CD4-positive, CD25-positive, alpha-beta regulatory T cell (primary cell): ENCODE results near the gene RAD51B. TPM values are rescaled to one million over a fixed set of nuclear protein-coding genes. Genes with fewer than 3 reads are reported as not detected.

Experiments
- ATAC-seq, 2 donors: fragments of 150-1000 bp; cut with Tn5 transposase; one replicate each; pipeline ENCODE4 v1.10.0; 2021; ENCODE audit warnings: low read depth in 2 of 2, moderate number of reproducible peaks in 2 of 2, moderate library complexity in 1 of 2
- DNase-seq, 3 donors: peaks; one replicate each; pipeline versions ENCODE4 v3.0.0 to v3.0.0-alpha.2; 2012 to 2022; ENCODE audit warnings: mixed read lengths in 1 of 3
- H3K27ac ChIP-seq: one replicate; pipeline ENCODE4 v1.7.0; 2013; ENCODE audit warnings: mild to moderate bottlenecking, low read length; ENCODE audit not compliant: insufficient read depth, poor library complexity, severe bottlenecking
- H3K27me3 ChIP-seq: one replicate; pipeline ENCODE4 v1.7.0; 2013; ENCODE audit warnings: low read length; ENCODE audit not compliant: control insufficient read depth, insufficient read depth
- H3K36me3 ChIP-seq: one replicate; pipeline ENCODE4 v1.7.0; 2013; ENCODE audit warnings: mild to moderate bottlenecking, low read length, moderate library complexity; ENCODE audit not compliant: control insufficient read depth, insufficient read depth
- H3K4me1 ChIP-seq: 2 replicates; pipeline ENCODE4 v1.7.0; 2013; ENCODE audit warnings: mild to moderate bottlenecking, low read length; ENCODE audit not compliant: insufficient read depth, control insufficient read depth, poor library complexity, severe bottlenecking
- H3K4me3 ChIP-seq: one replicate; pipeline ENCODE4 v1.7.0; 2013; ENCODE audit warnings: low read depth, mild to moderate bottlenecking, low read length, moderate library complexity
- H3K9me3 ChIP-seq, 2 experiments: 1 replicate in 1 of 2; 2 replicates in 1 of 2; pipeline ENCODE4 v1.7.0; 2013; ENCODE audit warnings: low read length in 2 of 2, mild to moderate bottlenecking in 1 of 2, moderate library complexity in 1 of 2; ENCODE audit not compliant: control insufficient read depth in 2 of 2
- H3K27ac Mint-ChIP-seq, 3 donors: one replicate each; pipeline ENCODE4 v1.8.0; 2020 to 2022; ENCODE audit warnings: mild to moderate bottlenecking in 3 of 3, mixed read lengths in 3 of 3, moderate library complexity in 2 of 3
- H3K27me3 Mint-ChIP-seq: one replicate; pipeline ENCODE4 v1.8.0; 2022; ENCODE audit warnings: mild to moderate bottlenecking, mixed read lengths
- H3K36me3 Mint-ChIP-seq: one replicate; pipeline ENCODE4 v1.8.0; 2020; ENCODE audit warnings: mixed read lengths
- H3K4me1 Mint-ChIP-seq, 4 donors: one replicate each; pipeline ENCODE4 v1.8.0; 2020 to 2022; ENCODE audit warnings: mixed read lengths in 4 of 4, mild to moderate bottlenecking in 1 of 4
- H3K4me3 Mint-ChIP-seq, 4 donors: one replicate each; pipeline ENCODE4 v1.8.0; 2020 to 2022; ENCODE audit warnings: mild to moderate bottlenecking in 4 of 4, mixed read lengths in 4 of 4, moderate library complexity in 3 of 4
- H3K9me3 Mint-ChIP-seq, 7 donors: one replicate each; pipeline ENCODE4 v1.8.0; 2020 to 2022; ENCODE audit warnings: mixed read lengths in 7 of 7, mild to moderate bottlenecking in 3 of 7, moderate library complexity in 2 of 7
- polyA plus RNA-seq, 4 donors: library from polyadenylated mRNA; unstranded; fragments of 300-500 nt; fragmentation: Illumina TruSeq; gene quantifications; one replicate each; pipeline ENCODE4 v1.2.3, GENCODE V29; 2021
- total RNA-seq: library from RNA; stranded (reverse); gene quantifications from one replicate; pipeline ENCODE4 v1.2.3, GENCODE V29; 2022

The RAD51B gene
- total and polyA plus RNA-seq, 5 donors from 2014 or later: 19.1 to 40.2 (median 28.1) TPM

DNA sequence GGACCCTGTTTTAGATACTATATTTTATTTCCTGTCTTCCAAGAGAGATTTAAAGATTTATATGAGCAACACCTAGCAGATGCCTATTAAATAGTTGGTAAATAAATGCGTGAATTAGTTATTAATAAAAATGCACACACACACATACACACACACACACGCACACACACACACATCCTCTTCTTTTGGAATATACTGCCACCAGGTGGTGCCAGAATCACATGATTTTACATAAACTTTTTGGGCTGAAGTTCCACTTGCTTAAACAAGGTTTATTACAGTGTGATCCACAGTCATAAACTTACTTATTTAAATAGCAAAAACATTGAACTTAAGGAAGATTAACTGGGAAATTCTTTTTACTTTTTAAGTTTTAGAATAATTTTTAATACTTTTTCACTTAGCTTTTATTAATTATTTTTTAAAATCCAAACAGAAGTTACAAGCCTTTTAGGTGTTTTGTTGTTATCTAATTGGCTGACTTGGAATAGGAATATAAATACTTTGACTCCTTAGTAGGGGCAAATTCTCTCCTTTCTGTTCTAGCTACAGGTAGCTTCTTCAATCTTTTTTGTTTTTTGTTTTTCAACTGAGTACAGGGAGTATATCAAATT, 17.5 kb downstream of the RAD51B start:
- Histone ChIP-seq H3K27ac (no peak overlapping the region), H3K4me1 (no peaks in the 10 kb centered on the region), H3K27me3 (no peaks in the 10 kb centered on the region), H3K4me3 (no peak overlapping the region), H3K36me3 (peaks cover 4% of the 10 kb centered on the region), H3K9me3 (no peaks in the 10 kb centered on the region)
- Mint-ChIP-seq H3K4me1 (peaks cover 0 to 9% (median 4%) of the 10 kb centered on the region in 4 donors), H3K27me3 (no peaks in the 10 kb centered on the region), H3K27ac (peak overlapping the region in 2 of 3 donors; percentile 41 to 67), H3K36me3 (peaks cover 8% of the 10 kb centered on the region), H3K4me3 (peak overlapping the region in 1 of 4 donors; percentile 5), H3K9me3 (peaks cover 0 to 1% (median 0%) of the 10 kb centered on the region in 7 donors)
- DNase-seq (peak; percentile 46 to 82 (median 74)), ATAC-seq (peak; percentile 58)

DNA sequence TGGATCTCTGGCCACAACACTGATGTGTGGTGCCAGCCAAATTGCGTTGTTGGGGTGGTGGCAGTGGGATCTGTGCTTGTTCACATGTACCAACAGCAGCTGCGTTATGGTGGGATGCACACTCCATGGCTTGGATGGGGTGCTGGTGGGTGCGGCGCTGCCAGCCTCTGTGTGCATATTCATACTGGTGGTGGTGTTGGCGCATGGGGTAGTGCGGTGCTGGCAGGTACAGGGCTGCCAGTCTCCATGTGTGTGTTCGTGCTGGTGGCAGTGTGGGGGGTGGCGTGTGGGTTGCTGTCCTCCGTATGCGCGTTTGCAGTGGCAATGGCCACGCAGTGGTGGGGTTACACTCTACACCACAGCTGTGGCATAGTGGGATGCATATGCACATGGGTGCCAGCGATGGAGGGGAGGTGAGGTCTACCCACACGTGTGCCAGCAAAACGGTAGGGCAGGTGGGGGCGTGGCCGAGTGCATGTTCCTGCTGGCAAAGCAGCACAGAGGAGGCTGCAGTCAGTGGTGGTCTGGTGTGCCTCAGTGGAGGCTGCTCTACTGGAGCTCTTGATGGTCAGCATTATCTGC, 26.5 kb downstream of the RAD51B start:
- H3K36me3 ChIP-seq: no peaks in the 10 kb centered on the region
- no peak overlapping the region for H3K27ac Mint-ChIP-seq
- peaks cover 0 to 3% of the 10 kb centered on the region in 2 experiments for H3K9me3 ChIP-seq
- no peak overlapping the region for H3K27ac ChIP-seq
- H3K27me3 Mint-ChIP-seq: no peaks in the 10 kb centered on the region
- ATAC-seq (no peak), DNase-seq (no peak)
- H3K4me3 Mint-ChIP-seq: no peak overlapping the region
- H3K9me3 Mint-ChIP-seq: peaks cover 0 to 23% (median 2%) of the 10 kb centered on the region in 7 donors
- H3K27me3 ChIP-seq: no peaks in the 10 kb centered on the region
- H3K4me3 ChIP-seq: no peak overlapping the region
- H3K36me3 Mint-ChIP-seq: peaks cover 47% of the 10 kb centered on the region
- no peaks in the 10 kb centered on the region for H3K4me1 ChIP-seq
- H3K4me1 Mint-ChIP-seq: peaks cover 0 to 15% (median 7%) of the 10 kb centered on the region in 4 donors

DNA sequence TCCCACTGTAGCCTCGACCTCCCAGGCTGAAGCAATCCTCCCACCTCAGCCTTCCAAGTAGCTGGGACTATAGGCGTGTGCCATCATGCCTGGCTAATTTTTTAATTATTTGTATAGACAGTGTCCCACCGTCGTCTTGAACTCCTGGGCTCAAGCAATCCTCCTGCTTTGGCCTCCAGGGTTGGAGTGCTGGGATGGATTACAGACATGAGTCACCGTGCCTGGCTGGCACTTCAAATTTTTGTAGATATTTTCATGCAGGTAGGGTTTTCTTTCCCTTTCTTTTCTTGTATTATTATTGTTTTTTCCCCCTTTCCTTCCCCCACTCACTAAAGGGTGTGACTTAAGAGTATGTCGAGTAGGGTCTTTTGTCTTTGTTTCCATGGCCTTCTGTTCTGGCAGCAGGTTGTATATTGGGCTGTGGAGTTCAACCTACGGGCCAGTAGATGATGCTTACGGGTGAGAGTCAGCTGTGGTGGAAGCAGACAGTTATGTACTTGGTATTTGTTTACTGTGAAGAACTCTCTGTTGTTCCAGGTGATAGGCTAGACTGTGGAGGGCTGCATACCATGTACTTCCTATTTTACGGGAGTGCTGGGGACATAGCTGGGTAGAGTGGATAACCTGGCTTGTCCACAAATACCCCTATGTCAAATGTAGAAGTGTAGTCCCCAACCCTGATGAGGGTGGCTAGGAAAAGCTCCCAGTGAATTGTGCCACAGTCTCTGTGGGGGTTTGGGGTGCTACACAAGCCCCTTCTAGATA, 30.7 kb downstream of the RAD51B start:
- ATAC-seq (no peak), DNase-seq (no peak)
- H3K4me1 ChIP-seq: no peaks in the 10 kb centered on the region
- no peak overlapping the region for H3K27ac ChIP-seq
- H3K27me3 ChIP-seq: no peaks in the 10 kb centered on the region
- H3K36me3 ChIP-seq: no peaks in the 10 kb centered on the region
- H3K4me3 ChIP-seq: no peak overlapping the region
- peaks cover 0 to 7% (median 1%) of the 10 kb centered on the region in 4 donors for H3K4me1 Mint-ChIP-seq
- H3K9me3 Mint-ChIP-seq: peaks cover 0 to 18% (median 3%) of the 10 kb centered on the region in 7 donors
- peaks cover 30% of the 10 kb centered on the region for H3K36me3 Mint-ChIP-seq
- H3K27me3 Mint-ChIP-seq: no peaks in the 10 kb centered on the region
- no peak overlapping the region for H3K27ac Mint-ChIP-seq
- peaks cover 0 to 3% of the 10 kb centered on the region in 2 experiments for H3K9me3 ChIP-seq
- H3K4me3 Mint-ChIP-seq: no peak overlapping the region

DNA sequence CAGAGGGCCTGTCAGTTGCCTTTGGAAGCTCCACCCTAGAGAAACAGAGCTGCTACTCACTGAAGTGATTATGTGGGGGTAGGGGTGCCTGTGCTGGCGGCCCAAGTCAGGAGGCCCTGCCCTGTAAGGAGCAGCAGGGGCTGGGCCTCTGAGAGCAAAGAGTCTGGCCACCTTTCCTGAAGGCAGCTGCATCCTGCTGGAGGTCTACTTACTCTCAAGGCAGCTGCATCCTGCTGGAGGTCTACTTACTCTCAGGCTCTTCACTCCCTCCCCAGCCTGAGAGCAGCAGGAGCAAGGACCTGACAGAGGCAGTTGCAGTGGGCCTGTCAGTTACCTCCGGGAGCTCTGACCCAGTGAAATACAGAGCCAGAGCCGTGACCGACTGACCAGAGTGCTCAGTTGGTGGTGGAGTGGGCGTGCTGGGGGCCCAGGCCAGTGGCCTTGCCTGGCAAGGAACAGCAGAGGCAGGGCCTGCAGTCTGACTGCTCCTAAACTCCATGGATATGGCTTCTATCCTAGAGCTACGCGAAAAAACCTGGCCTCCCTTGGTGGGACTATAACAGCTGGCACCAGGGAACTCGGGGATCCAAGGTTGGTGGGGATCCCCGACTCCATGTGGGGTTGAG, 32.3 kb downstream of the RAD51B start:
- Mint-ChIP-seq H3K27me3 (no peaks in the 10 kb centered on the region), H3K4me3 (no peak overlapping the region), H3K9me3 (peaks cover 0 to 15% (median 3%) of the 10 kb centered on the region in 7 donors), H3K36me3 (peaks cover 23% of the 10 kb centered on the region), H3K27ac (no peak overlapping the region), H3K4me1 (peaks cover 0 to 7% (median 1%) of the 10 kb centered on the region in 4 donors)
- Histone ChIP-seq H3K4me3 (no peak overlapping the region), H3K27me3 (no peaks in the 10 kb centered on the region), H3K36me3 (no peaks in the 10 kb centered on the region), H3K4me1 (no peaks in the 10 kb centered on the region), H3K9me3 (peaks cover 0 to 3% of the 10 kb centered on the region in 2 experiments), H3K27ac (no peak overlapping the region)
- ATAC-seq (no peak), DNase-seq (no peak)

DNA sequence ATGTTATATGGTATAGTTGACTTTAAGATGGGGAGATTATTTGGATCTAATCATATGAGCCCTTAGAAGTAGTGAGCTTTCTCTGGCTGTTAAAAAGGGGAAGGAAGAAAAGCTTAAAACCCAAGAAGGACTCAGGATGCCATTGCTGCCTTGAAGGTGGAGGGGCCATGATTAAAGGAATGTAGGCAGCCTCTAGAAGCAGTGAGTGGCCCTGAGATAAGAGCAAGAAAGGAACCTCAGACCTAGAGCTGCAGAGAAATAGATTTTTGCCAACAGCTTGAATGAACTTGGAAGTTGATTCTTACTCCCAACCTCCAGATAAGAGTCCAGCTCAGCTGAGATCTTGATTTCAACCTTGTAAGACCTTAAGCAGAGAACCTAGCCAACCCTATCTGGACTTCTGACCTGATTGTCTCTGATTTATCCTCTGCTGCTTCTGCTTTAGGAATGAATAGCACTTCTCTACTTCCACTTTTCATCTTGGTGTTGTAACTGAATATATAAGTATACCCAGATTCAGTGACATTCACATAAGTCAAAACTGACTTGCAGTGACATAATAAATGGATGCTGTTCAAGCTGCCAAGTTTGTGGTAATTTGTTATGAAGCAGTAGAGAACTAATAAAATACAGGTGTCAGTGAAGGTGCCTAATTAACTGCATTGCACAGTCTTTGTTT, 33.5 kb downstream of the RAD51B start:
- no peak overlapping the region for H3K27ac ChIP-seq
- H3K4me3 ChIP-seq: no peak overlapping the region
- Mint-ChIP-seq H3K4me3 (no peak overlapping the region), H3K27me3 (no peaks in the 10 kb centered on the region), H3K27ac (peak overlapping the region in 1 of 3 donors; percentile 38), H3K9me3 (peaks cover 0 to 9% (median 2%) of the 10 kb centered on the region in 7 donors), H3K4me1 (peaks cover 0 to 2% (median 0%) of the 10 kb centered on the region in 4 donors), H3K36me3 (peaks cover 16% of the 10 kb centered on the region)
- ATAC-seq: no peak
- peaks cover 0 to 3% of the 10 kb centered on the region in 2 experiments for H3K9me3 ChIP-seq
- no peaks in the 10 kb centered on the region for H3K27me3 ChIP-seq
- DNase-seq: no peak
- H3K36me3 ChIP-seq: no peaks in the 10 kb centered on the region
- H3K4me1 ChIP-seq: no peaks in the 10 kb centered on the region

DNA sequence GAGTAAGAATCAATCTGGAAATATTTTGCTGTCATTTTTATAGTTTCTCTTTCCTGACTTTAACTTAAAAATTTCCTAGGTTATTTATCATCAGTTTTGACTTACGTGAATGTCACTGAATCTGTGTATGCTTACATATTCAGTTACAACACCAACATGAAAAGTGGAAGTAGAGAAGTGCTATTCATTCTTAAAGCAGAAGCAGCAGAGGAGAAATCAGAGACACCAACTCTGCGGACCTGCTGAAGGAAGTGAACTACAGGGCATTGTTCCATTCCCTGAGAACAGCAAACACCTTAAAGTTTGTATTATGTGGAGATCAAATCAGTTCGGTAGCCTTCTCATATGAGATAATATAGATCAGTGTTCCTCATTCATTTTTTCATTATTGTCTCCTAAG, 34.1 kb downstream of the RAD51B start:
- H3K9me3 Mint-ChIP-seq: peaks cover 0 to 5% (median 0%) of the 10 kb centered on the region in 7 donors
- Histone ChIP-seq H3K36me3 (no peaks in the 10 kb centered on the region), H3K4me1 (no peaks in the 10 kb centered on the region), H3K27me3 (no peaks in the 10 kb centered on the region), H3K9me3 (no peaks in the 10 kb centered on the region), H3K27ac (no peak overlapping the region), H3K4me3 (no peak overlapping the region)
- ATAC-seq (no peak), DNase-seq (no peak)
- H3K27me3 Mint-ChIP-seq: no peaks in the 10 kb centered on the region
- H3K36me3 Mint-ChIP-seq: peaks cover 11% of the 10 kb centered on the region
- no peak overlapping the region for H3K4me3 Mint-ChIP-seq
- H3K27ac Mint-ChIP-seq: no peak overlapping the region
- peaks cover 0 to 3% (median 3%) of the 10 kb centered on the region in 4 donors for H3K4me1 Mint-ChIP-seq

DNA sequence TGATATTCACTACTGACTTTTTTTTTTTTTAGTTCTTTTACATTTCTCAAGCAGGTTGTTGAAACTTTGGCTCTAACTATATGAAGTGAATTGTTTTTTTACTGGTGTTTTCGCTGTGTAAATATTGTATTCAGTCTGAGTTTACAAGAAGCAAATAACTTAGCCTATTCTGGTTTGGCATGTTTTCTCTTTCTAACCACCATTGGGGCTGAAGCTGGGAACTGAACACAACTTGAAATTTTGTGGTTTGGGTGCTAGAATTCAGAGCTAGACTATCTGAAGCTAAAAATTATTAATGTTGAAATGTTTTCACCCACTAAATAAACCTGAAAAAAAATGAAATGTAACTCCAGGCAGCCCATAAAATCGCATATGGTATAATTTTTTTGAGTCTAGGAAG, 37.2 kb downstream of the RAD51B start:
- DNase-seq (no peak), ATAC-seq (no peak)

More for the DNA sequence above, 37.2 kb downstream of the RAD51B start:
- H3K9me3 Mint-ChIP-seq: no peaks in the 10 kb centered on the region
- H3K4me1 ChIP-seq: no peaks in the 10 kb centered on the region
- no peak overlapping the region for H3K27ac ChIP-seq
- no peaks in the 10 kb centered on the region for H3K9me3 ChIP-seq
- H3K36me3 ChIP-seq: no peaks in the 10 kb centered on the region
- H3K36me3 Mint-ChIP-seq: peaks cover 3% of the 10 kb centered on the region
- H3K4me1 Mint-ChIP-seq: peaks cover 0 to 9% (median 5%) of the 10 kb centered on the region in 4 donors
- H3K27me3 ChIP-seq: no peaks in the 10 kb centered on the region
- no peaks in the 10 kb centered on the region for H3K27me3 Mint-ChIP-seq
- H3K4me3 Mint-ChIP-seq: no peak overlapping the region
- H3K27ac Mint-ChIP-seq: no peak overlapping the region
- H3K4me3 ChIP-seq: no peak overlapping the region
